GM12872 (cell line): Measurements from ENCODE around the gene ARL4C.

Experiments
- TF ChIP-seq, protein P1 (sequence below): IDR thresholded peaks from 3 replicates; pipeline ENCODE4 v1.5.1; 2011; ENCODE audit warnings: low read depth, mild to moderate bottlenecking, low read length, moderate library complexity; ENCODE audit not compliant: insufficient read depth

The ARL4C gene

DNA sequence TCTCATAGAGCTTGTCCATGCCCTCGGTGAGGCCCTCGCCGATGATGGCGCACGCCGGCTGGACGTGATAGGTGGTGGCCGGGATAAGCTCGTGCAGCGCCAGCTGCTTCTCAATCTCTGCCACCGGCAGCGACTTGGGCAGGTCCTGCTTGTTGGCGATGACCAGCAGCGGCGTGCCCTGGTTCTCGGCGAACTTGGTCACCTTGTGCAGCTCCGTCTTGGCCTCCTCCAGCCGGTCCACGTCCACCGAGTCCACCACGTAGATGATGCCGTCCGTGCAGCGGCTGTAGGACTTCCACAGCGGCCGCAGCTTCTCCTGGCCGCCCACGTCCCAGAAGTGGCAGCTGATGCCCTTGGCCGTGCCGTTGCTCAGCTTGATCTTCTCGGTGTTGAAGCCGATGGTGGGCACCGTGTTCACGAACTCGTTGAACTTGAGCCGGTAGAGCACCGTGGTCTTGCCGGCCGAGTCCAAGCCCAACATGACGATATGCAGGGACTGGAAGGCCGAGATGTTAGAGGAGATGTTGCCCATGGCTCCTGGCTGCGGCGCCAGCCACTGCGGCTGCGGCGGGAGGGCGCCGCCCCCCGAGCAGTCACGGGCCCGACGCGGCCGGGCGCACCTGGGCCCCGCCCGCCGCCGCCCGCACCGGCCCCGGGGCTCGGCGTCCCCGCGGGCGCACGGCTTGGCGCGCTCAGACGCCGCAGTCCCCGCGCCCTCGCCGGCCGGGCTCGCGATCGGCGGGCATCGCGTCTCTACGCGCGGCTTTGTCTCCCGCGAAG lies 636 bp downstream of the ARL4C start:
- TF ChIP-seq, protein P1, sequence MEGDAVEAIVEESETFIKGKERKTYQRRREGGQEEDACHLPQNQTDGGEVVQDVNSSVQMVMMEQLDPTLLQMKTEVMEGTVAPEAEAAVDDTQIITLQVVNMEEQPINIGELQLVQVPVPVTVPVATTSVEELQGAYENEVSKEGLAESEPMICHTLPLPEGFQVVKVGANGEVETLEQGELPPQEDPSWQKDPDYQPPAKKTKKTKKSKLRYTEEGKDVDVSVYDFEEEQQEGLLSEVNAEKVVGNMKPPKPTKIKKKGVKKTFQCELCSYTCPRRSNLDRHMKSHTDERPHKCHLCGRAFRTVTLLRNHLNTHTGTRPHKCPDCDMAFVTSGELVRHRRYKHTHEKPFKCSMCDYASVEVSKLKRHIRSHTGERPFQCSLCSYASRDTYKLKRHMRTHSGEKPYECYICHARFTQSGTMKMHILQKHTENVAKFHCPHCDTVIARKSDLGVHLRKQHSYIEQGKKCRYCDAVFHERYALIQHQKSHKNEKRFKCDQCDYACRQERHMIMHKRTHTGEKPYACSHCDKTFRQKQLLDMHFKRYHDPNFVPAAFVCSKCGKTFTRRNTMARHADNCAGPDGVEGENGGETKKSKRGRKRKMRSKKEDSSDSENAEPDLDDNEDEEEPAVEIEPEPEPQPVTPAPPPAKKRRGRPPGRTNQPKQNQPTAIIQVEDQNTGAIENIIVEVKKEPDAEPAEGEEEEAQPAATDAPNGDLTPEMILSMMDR: no peak

- TF ChIP-seq, protein P1: no peak
These were observed 1.4 kb downstream of the ARL4C start for GRCh38 chr2:234495251-234496054.

- TF ChIP-seq, protein P1: no peak
These were observed 2.3 kb downstream of the ARL4C start for GRCh38 chr2:234494361-234495250.

DNA sequence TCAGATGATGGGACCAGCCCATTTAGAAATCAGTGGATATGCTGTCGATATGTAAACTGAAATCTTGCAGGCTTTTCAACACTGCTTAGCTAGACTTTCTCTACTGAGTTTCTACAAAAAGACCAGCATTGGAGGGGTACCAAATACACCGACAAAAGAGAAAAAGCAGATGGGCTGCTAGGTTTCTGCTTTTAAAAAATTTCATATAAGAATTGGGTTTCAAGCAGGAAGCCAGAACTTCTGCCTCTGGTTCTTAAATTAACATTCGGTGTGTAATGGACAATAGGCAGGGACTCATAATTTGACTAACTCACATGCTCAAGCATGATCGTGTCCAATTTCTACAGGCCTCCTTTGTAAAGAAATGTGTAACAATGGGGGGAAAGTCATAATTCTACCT lies 3.1 kb downstream of the ARL4C start:
- TF ChIP-seq, protein P1: no peak

GRCh38 chr2:234492717-234493485 lies 4.0 kb downstream of the ARL4C start:
- TF ChIP-seq, protein P1: no peak

DNA sequence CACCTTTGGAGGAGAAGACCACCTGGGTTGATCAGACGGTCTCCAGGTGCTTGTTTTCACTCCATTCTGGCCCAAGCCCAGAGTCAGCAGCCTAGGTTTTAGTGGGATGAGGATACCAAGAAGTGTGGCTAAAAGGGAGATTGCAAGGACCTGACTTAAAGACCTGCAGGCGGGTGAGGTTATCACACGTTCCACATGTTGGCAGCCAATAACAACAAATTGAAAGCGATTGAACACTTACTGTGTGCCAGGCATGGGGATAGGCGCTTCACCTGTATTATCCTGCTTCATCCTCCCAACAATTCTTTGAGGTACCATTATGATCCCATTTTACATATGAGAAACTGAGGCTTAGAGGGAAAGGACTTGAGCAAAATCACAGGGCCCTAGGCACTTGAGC lies 5.0 kb downstream of the ARL4C start:
- TF ChIP-seq, protein P1: no peak
